ENCODE data around the gene LMTK2.

Gene LMTK2

DNA sequence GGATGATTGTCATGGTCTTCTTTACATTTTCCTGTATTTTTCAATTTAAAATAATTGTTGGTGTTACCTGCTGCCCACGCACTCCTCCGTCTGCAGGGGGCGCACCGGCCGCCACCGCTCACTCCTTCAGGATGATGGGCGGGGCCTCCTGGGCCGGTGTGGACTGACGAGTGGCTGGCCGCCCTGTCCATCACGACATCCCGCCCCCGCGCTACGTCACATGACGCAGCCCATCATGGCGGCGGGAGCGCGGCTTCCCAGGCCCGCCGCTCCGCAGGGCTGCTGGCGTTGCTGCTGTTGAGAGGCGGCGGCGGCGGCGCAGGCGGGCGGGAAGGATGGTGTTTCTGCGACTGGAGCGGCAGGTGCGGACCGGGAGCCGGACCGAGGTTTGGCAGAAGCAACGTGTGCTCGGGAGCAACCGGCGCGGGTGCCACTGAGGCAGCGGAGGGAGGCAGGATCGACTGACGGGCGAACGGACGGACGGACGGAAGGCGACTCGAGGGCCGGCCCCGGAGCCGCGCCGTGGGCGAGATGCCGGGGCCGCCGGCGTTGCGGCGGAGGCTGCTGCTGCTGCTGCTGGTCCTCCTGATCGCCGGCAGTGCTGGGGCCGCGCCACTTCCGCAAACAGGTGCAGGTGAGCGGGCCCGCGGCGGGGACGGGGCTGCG, at the start of gene LMTK2:
Gene LMTK2, plus strand, starts transcription at position 216 of the 666 bp plus-strand sequence. Its CDS starts 316 bp downstream, at position 532.
- Histone ChIP-seq H3K9me2 (replicated peaks; ENCODE audit: low read depth, low read length) (no peaks in the 10 kb centered on the region), H3K79me2 (ENCODE audit: insufficient read depth, low read length) (peaks cover 45% of the 10 kb centered on the region), H4K20me1 (ENCODE audit: insufficient read depth, low read length, poor library complexity, severe bottlenecking) (peaks cover 43% of the 10 kb centered on the region), H3K27me3 (ENCODE audit: insufficient read depth, low read length, poor library complexity, severe bottlenecking) (no peaks in the 10 kb centered on the region), H3K36me3 (ENCODE audit: insufficient read depth, low read length) (no peaks in the 10 kb centered on the region), H2AFZ (ENCODE audit: low read length) (peak within 1 kb of the TSS; percentile 98), H3K9me3 (ENCODE audit: insufficient read depth, low read depth, low read length) (peaks cover 2% of the 10 kb centered on the region; the same call in 1 of the 2 replicates), H3K4me1 (ENCODE audit: insufficient read depth, low read length, poor library complexity, severe bottlenecking) (peaks cover 29% of the 10 kb centered on the region), H3K9ac (ENCODE audit: low read depth, low read length, poor library complexity, severe bottlenecking) (peak within 1 kb of the TSS; percentile 75), H3F3A (ENCODE audit: low read depth) (no peaks in the 10 kb centered on the region), H3K4me2 (ENCODE audit: low read depth, low read length, poor library complexity, severe bottlenecking) (peak within 1 kb of the TSS; percentile 81), H3K4me3 (ENCODE audit: low read length, poor library complexity, severe bottlenecking) (peak within 1 kb of the TSS; percentile 94)
- TF ChIP-seq, protein P1, sequence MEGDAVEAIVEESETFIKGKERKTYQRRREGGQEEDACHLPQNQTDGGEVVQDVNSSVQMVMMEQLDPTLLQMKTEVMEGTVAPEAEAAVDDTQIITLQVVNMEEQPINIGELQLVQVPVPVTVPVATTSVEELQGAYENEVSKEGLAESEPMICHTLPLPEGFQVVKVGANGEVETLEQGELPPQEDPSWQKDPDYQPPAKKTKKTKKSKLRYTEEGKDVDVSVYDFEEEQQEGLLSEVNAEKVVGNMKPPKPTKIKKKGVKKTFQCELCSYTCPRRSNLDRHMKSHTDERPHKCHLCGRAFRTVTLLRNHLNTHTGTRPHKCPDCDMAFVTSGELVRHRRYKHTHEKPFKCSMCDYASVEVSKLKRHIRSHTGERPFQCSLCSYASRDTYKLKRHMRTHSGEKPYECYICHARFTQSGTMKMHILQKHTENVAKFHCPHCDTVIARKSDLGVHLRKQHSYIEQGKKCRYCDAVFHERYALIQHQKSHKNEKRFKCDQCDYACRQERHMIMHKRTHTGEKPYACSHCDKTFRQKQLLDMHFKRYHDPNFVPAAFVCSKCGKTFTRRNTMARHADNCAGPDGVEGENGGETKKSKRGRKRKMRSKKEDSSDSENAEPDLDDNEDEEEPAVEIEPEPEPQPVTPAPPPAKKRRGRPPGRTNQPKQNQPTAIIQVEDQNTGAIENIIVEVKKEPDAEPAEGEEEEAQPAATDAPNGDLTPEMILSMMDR (conservative IDR thresholded peaks at IDR 0.05; ENCODE audit: low read length): peak; percentile 88
- no peak for TF ChIP-seq EZH2phosphoT487 (IDR thresholded peaks at IDR 0.05; ENCODE audit: borderline replicate concordance)

DNA sequence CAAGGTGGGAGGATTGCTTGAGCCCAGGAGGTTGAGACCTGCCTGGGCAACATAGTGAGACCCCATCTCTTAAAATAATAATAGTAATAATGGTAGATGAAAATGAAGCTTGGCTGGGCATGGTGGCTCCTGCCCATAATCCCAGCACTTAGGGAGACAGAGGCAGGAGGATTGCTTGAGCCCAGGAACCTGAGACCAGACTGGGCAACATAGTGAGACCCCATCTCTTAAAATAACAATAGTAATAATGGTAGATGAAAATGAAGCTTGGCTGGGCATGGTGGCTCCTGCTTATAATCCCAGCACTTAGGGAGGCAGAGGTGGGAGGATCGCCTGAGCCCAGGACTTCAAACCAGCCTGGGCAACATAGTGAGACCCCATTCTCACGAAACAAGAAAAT, 49.5 kb upstream of the LMTK2 start:
- no peaks in the 10 kb centered on the region for H3K27me3 ChIP-seq (ENCODE audit: insufficient read depth, low read length, poor library complexity, severe bottlenecking)
- no peaks in the 10 kb centered on the region for H3K36me3 ChIP-seq (ENCODE audit: insufficient read depth, low read length)
- H3K4me1 ChIP-seq (ENCODE audit: insufficient read depth, low read length, poor library complexity, severe bottlenecking): no peaks in the 10 kb centered on the region
- H3K9ac ChIP-seq (ENCODE audit: low read depth, low read length, poor library complexity, severe bottlenecking): no peak overlapping the region
- no peak overlapping the region for H3K4me3 ChIP-seq (ENCODE audit: low read length, poor library complexity, severe bottlenecking)
- no peak overlapping the region for H2AFZ ChIP-seq (ENCODE audit: low read length)
- H3K9me3 ChIP-seq (ENCODE audit: insufficient read depth, low read depth, low read length): no peaks in the 10 kb centered on the region
- H3K4me2 ChIP-seq (ENCODE audit: low read depth, low read length, poor library complexity, severe bottlenecking): no peak overlapping the region
- H3K79me2 ChIP-seq (ENCODE audit: insufficient read depth, low read length): no peaks in the 10 kb centered on the region
- H4K20me1 ChIP-seq (ENCODE audit: insufficient read depth, low read length, poor library complexity, severe bottlenecking): no peaks in the 10 kb centered on the region
- TF ChIP-seq, protein P1 (conservative IDR thresholded peaks at IDR 0.05; ENCODE audit: low read length): no peak
- TF ChIP-seq EZH2phosphoT487 (IDR thresholded peaks at IDR 0.05; ENCODE audit: borderline replicate concordance): no peak
- no peaks in the 10 kb centered on the region for H3F3A ChIP-seq (ENCODE audit: low read depth)
- no peaks in the 10 kb centered on the region for H3K9me2 ChIP-seq (replicated peaks; ENCODE audit: low read depth, low read length)

DNA sequence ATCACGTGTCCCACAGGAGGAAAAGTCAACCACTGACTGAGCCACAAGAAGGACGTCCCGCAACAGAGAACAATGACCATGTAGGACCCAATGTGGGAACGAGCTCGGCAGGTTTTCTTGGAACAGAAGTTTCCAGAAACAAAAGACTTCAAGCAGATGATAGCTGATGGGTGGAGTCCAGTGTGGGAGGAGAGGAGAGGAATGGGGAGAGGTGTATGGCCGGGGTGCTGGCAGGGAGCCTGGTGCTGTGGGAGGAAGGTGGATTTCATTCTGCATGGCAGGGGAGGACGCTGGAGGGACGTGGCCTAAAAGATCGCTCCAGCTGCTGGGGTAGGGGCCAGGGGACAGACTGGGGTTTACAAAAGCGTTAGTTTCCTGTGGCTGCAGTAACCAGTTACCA, 48.5 kb upstream of the LMTK2 start:
- H3K79me2 ChIP-seq (ENCODE audit: insufficient read depth, low read length): no peaks in the 10 kb centered on the region
- H4K20me1 ChIP-seq (ENCODE audit: insufficient read depth, low read length, poor library complexity, severe bottlenecking): no peaks in the 10 kb centered on the region
- no peak overlapping the region for H3K9ac ChIP-seq (ENCODE audit: low read depth, low read length, poor library complexity, severe bottlenecking)
- H3K4me1 ChIP-seq (ENCODE audit: insufficient read depth, low read length, poor library complexity, severe bottlenecking): no peaks in the 10 kb centered on the region
- no peaks in the 10 kb centered on the region for H3K36me3 ChIP-seq (ENCODE audit: insufficient read depth, low read length)
- H3K9me2 ChIP-seq (replicated peaks; ENCODE audit: low read depth, low read length): no peaks in the 10 kb centered on the region
- no peak overlapping the region for H2AFZ ChIP-seq (ENCODE audit: low read length)
- no peaks in the 10 kb centered on the region for H3F3A ChIP-seq (ENCODE audit: low read depth)
- no peak overlapping the region for H3K4me3 ChIP-seq (ENCODE audit: low read length, poor library complexity, severe bottlenecking)
- TF ChIP-seq EZH2phosphoT487 (IDR thresholded peaks at IDR 0.05; ENCODE audit: borderline replicate concordance): no peak
- TF ChIP-seq, protein P1 (conservative IDR thresholded peaks at IDR 0.05; ENCODE audit: low read length): no peak
- no peaks in the 10 kb centered on the region for H3K27me3 ChIP-seq (ENCODE audit: insufficient read depth, low read length, poor library complexity, severe bottlenecking)
- H3K9me3 ChIP-seq (ENCODE audit: insufficient read depth, low read depth, low read length): no peaks in the 10 kb centered on the region
- H3K4me2 ChIP-seq (ENCODE audit: low read depth, low read length, poor library complexity, severe bottlenecking): no peak overlapping the region

Measured in Loucy (cell line).